Fibroblast of the aortic adventitia (primary cell): ENCODE measurements around the gene PTPN12. TPM values are rescaled to one million over a fixed set of nuclear protein-coding genes. Genes with fewer than 3 reads are reported as not detected.
A peak's percentile ranks its signal among the peaks of the same experiment; 100 is the strongest.
"Not testable (repeated sequence)": the region's sequence is repeated elsewhere in the genome, so short reads cannot be mapped to it uniquely, and the experiment has no call there.

Experiments
- DNase-seq: peaks from one replicate; pipeline ENCODE4 v3.0.0-alpha.2; 2010; ENCODE audit warnings: low read depth
- H3K4me3 ChIP-seq: 2 replicates; pipeline ENCODE4 v1.5.1; 2011; ENCODE audit warnings: low read depth, mild to moderate bottlenecking, control low read depth, low read length, moderate library complexity
- total RNA-seq: library from RNA; depleted of rRNA; stranded (reverse); fragments of >200 nt; gene quantifications from 2 replicates; pipeline ENCODE4 v1.2.3, GENCODE V29; 2012; ENCODE audit warnings: low replicate concordance
- TF ChIP-seq, protein P1 (sequence below): IDR thresholded peaks from 2 replicates; pipeline ENCODE4 v1.5.1; 2011; ENCODE audit warnings: mild to moderate bottlenecking, low read length, control low read depth, inconsistent platforms; ENCODE audit not compliant: insufficient read depth

Gene PTPN12
- total RNA-seq, 1 donor: 54.0 TPM

DNA sequence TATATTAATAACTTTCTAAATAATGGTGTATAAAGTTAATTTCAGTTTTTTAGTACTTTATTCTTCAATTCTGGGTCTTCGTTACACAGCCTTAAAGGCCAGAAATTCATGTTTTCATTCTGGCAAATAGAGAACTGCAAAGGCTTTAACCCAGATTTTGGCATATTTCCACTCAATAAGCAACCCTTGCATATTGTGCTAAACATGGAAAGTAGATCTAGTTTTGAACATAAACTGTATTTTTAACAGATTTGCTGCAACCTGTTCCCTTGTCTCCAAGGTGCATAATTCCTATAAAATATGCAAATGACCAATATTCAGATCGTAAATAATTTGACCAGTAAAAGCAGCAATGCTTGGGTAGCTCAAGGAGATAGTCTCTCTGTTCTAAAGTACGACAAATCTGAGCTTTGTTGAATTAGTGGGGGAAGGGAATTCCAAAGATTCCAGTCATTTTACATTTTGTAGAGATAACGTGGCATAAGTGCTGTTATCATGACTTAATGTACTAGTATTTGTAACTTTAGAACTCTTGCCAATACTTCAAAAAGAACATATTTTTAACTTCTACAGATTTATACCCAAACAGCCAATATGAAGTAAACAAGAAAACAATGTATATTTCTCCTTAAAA lies 112.7 kb downstream of the PTPN12 start:
- no peak overlapping the region for H3K4me3 ChIP-seq
- TF ChIP-seq, protein P1, sequence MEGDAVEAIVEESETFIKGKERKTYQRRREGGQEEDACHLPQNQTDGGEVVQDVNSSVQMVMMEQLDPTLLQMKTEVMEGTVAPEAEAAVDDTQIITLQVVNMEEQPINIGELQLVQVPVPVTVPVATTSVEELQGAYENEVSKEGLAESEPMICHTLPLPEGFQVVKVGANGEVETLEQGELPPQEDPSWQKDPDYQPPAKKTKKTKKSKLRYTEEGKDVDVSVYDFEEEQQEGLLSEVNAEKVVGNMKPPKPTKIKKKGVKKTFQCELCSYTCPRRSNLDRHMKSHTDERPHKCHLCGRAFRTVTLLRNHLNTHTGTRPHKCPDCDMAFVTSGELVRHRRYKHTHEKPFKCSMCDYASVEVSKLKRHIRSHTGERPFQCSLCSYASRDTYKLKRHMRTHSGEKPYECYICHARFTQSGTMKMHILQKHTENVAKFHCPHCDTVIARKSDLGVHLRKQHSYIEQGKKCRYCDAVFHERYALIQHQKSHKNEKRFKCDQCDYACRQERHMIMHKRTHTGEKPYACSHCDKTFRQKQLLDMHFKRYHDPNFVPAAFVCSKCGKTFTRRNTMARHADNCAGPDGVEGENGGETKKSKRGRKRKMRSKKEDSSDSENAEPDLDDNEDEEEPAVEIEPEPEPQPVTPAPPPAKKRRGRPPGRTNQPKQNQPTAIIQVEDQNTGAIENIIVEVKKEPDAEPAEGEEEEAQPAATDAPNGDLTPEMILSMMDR: no peak
- peak; percentile 71 for DNase-seq

DNA sequence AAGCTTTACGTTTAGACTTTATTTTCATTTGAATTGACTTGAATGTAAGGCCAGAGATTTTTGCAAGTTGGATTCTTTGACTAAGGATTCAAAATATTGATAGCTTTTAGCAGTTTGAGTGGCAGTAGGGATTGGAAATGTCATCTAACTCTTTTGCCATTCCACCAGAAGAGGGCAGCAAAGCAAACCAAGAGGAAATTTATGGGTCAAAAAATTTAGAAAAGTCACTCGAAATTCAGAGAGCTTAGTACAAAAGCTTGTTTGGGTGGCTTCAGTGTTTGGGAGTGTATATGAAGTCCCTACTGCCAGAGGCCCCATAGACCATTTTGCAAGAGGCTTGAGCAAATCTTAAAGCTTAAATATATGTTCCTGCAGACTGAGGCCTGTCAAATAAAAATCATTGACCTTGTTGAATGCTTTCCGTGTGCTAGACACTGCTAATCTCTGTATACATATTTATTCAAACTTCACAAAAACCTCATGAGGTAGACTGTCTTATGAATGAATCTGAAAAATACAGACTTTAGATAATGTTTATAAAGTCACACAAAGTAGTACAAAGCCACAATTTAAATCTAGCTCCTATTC lies 114.6 kb downstream of the PTPN12 start:
- no peak overlapping the region for H3K4me3 ChIP-seq
- peak; percentile 67 for DNase-seq
- TF ChIP-seq, protein P1: peak; percentile 80

DNA sequence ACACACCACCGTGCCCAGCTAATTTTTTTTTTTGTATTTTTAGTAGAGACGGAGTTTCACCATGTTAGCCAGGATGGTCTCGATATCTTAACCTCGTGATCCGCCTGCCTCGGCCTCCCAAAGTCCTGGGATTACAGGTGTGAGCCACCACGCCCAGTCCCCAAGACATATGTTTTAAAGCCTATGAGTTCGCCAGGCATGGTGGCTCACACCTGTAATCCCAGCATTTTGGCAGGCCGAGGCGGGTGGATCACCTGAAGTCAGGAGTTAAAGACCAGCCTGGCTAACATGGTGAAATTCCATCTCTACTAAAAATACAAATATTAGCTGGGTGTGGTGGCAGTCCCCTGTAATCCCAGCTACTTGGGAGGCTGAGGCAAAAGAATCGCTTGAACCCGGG lies 115.7 kb downstream of the PTPN12 start:
- H3K4me3 ChIP-seq, DNase-seq: not testable (repeated sequence)

DNA sequence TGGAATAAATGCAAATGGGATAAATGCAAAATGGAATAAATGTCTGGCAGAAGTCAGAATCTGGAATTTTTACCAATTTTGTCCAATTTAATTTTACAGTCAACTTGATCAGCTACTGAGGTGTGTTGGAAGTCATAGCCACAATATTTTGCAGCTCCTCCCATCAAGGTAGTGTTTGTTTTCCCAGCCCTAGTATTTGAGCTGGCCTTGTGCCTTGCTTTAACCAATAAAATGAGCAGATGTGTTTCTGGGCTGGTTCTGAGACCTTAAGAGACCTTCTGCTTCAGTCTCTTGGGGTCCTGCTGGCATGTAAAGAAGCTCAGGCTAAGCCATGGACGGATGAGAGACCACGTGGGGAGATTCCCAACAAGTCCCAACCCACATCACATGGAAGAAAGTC lies 116.5 kb downstream of the PTPN12 start:
- no peak overlapping the region for H3K4me3 ChIP-seq
- no peak for DNase-seq
- TF ChIP-seq, protein P1: no peak

DNA sequence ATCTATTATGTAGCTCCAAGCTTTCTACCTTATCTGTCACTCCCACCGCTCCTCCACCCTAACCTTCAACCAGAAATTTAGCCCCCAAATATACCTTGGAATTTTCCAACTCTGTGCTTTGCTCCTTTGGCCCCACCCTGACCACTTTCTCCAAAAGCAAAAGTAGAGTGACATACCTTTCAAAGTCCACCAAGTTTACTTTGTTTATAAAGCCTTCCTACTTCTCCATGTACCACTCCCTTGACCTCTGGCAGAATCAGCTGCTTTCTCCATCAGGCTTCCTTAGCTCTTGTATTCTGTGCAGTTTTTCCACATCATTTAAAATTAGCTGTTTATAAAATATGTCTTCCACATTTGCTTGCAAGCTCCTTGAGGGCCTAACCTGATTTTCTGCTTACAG lies 118.3 kb downstream of the PTPN12 start:
- no peak overlapping the region for H3K4me3 ChIP-seq
- DNase-seq: no peak
- TF ChIP-seq, protein P1: no peak

DNA sequence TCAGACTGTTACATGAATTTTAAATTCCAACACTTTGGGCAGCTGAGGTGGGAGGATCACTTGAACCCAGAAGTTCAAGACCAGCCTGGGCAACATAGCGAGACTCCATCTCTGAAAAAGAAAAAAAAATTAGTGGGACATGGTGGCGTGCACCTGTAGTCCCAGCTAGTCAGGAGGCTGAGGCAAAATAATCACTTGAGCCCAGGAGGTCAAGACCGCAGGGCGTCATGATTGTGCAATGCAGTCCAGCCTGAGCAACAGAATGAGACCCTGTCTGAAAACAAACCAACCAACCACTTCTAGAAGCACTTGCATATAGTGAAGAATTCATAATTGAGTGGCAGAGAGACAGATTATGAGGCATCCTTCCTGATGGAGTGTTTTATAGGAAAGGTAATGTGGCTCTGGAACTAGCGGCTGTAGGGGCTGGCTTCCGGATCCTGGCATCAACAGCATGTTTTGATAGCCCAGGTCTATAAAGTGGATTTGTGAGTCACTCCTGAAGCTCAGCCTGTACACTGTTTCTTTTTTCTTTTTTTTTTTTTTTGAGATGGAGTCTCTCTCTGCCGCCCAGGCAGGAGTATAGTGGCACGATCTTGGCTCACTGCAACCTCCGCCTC lies 118.9 kb downstream of the PTPN12 start:
- TF ChIP-seq, protein P1: no peak
- no peak overlapping the region for H3K4me3 ChIP-seq
- no peak for DNase-seq

DNA sequence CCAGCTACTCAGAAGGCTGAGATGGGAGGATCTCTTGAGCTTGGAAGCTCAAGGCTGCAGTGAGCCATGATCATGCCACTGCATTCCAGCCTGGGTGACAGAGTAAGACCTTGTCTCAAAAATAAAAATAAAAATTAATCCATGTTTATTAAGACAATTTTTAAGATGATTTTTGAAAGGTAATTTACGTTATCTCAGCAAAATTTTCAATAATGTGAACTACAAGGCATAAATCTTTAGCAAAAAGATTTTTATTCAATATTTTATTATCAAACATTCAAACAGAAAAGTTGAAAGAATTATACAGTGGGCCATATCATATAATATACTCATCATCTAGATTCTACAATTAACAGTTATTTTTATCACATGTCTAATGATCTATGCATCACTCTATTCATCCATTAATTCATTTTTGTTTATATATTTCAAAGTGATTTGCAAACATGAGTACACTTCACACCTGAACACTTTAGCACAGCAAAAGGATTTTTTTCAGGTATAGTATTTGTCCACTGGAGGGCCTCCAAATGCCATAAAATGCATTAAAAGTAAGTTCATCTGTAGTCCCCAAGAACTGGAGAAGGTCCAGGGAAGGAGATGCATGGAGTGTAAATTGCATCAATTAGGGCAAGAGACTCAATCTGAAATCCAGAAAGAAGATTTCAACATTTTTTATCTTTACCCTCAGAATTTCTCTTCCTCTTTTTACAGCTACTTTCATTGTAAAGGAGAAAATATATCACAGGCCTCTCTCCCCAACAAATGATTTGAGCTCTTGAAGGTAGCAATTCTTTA lies 120.5 kb downstream of the PTPN12 start:
- TF ChIP-seq, protein P1: peak; percentile 38
- peak; percentile 58 for DNase-seq
- no peak overlapping the region for H3K4me3 ChIP-seq
